Measurements from ENCODE around the gene ATG7. TPM values are rescaled to one million over a fixed set of nuclear protein-coding genes. Genes with fewer than 3 reads are reported as not detected.

The ATG7 gene
- total RNA-seq, 2 experiments from 2014 or later = 31.0 to 33.1 TPM

- Mint-ChIP-seq H3K4me3 (no peak overlapping the region), H3K27me3 (no peaks in the 10 kb centered on the region), H3K27ac (peak overlapping the region; percentile 92), H3K9me3 (peaks cover 2% of the 10 kb centered on the region), H3K4me1 (ENCODE audit: low read depth) (peaks cover 79% of the 10 kb centered on the region), H3K36me3 (ENCODE audit: low read depth) (peaks cover 59% of the 10 kb centered on the region)
- intact Hi-C loops (cut with micrococcal nuclease) = loop anchor here (2.0 kb wide), 1 partner anchor 22 kb away; no protein-coding TSS in a partner anchor
- ATAC-seq (no peak), DNase-seq (no peak)
- POLR2A ChIA-PET = no interaction called here
- TF ChIP-seq CTCF (IDR thresholded peaks at IDR 0.05) = no peak
- CTCF ChIA-PET = no interaction called here
Measured at GRCh38 chr3:11602886-11603527, 330.8 kb downstream of the ATG7 start.

GRCh38 chr3:11603628-11604027 lies 331.4 kb downstream of the ATG7 start:
- intact Hi-C loops (cut with micrococcal nuclease) = loop anchor here (2.0 kb wide), 1 partner anchor 21 kb away; no protein-coding TSS in a partner anchor
- ATAC-seq (no peak), DNase-seq (no peak)
- TF ChIP-seq CTCF (IDR thresholded peaks at IDR 0.05) = no peak
- ChIA-PET CTCF (no interaction called here), POLR2A (no interaction called here)
- H3K27me3 Mint-ChIP-seq = no peaks in the 10 kb centered on the region
- peaks cover 80% of the 10 kb centered on the region for H3K4me1 Mint-ChIP-seq (ENCODE audit: low read depth)
- H3K4me3 Mint-ChIP-seq = no peak overlapping the region
- no peaks in the 10 kb centered on the region for H3K9me3 Mint-ChIP-seq
- H3K36me3 Mint-ChIP-seq (ENCODE audit: low read depth) = peaks cover 52% of the 10 kb centered on the region
- H3K27ac Mint-ChIP-seq = peak overlapping the region; percentile 92

- H3K4me3 Mint-ChIP-seq = no peak overlapping the region
- peaks cover 83% of the 10 kb centered on the region for H3K4me1 Mint-ChIP-seq (ENCODE audit: low read depth)
- CTCF ChIA-PET = no interaction called here
- no peaks in the 10 kb centered on the region for H3K27me3 Mint-ChIP-seq
- POLR2A ChIA-PET = interaction anchor here (0.8 kb wide), 1 partner anchor 154 kb away, joined by 4 read pairs; no protein-coding TSS in a partner anchor
- TF ChIP-seq CTCF (IDR thresholded peaks at IDR 0.05) = no peak
- H3K9me3 Mint-ChIP-seq = no peaks in the 10 kb centered on the region
- ATAC-seq (peak; percentile 14), DNase-seq (no peak)
- H3K36me3 Mint-ChIP-seq (ENCODE audit: low read depth) = peaks cover 49% of the 10 kb centered on the region
- intact Hi-C loops (cut with micrococcal nuclease) = no loop called here
- H3K27ac Mint-ChIP-seq = peak overlapping the region; percentile 92
Measured at GRCh38 chr3:11604139-11604892, 332.1 kb downstream of the ATG7 start.

- ChIA-PET POLR2A (interaction anchor here (0.8 kb wide), 1 partner anchor 155 kb away, joined by 4 read pairs; no protein-coding TSS in a partner anchor), CTCF (interaction anchor here (1.1 to 3.1 kb wide), 2 partner anchors 18 to 45 kb away, joined by 3 to 10 read pairs; no protein-coding TSS in a partner anchor)
- Mint-ChIP-seq H3K27ac (peak overlapping the region; percentile 57), H3K4me3 (no peak overlapping the region), H3K36me3 (ENCODE audit: low read depth) (peaks cover 47% of the 10 kb centered on the region), H3K9me3 (no peaks in the 10 kb centered on the region), H3K4me1 (ENCODE audit: low read depth) (peaks cover 88% of the 10 kb centered on the region), H3K27me3 (no peaks in the 10 kb centered on the region)
- ATAC-seq = no peak
- TF ChIP-seq CTCF (IDR thresholded peaks at IDR 0.05) = no peak
- intact Hi-C loops (cut with micrococcal nuclease) = loop anchor here (5.0 kb wide), 1 partner anchor 37 kb away; the partner anchor contains the start of gene VGLL4
- no peak for DNase-seq
Measured at GRCh38 chr3:11605398-11605797, 333.2 kb downstream of the ATG7 start.
